Activated B cell treated with CpG ODN at 0.5 μM for 24 hours (primary cell): ENCODE measurements around the gene GRIK4. TPM values are rescaled to one million over a fixed set of nuclear protein-coding genes. Genes with fewer than 3 reads are reported as not detected.

Experiments
- ATAC-seq: fragments of 200-7000 bp; cut with Tn5 transposase; one replicate; pipeline ENCODE4 v1.10.0; 2021; ENCODE audit warnings: low read depth, mild to moderate bottlenecking, moderate library complexity
- CTCF ChIA-PET: fragments of 350-600 bp; sonication (Branson Sonifier 250); formaldehyde crosslinking; loops from one replicate; lab custom pipeline; 2021; ENCODE audit warnings: antibody characterized with exemption; lab: Charles Lee
- POLR2A ChIA-PET: fragments of 350-600 bp; sonication (Branson Sonifier 250); formaldehyde crosslinking; loops from one replicate; lab custom pipeline; 2021; ENCODE audit warnings: antibody characterized with exemption; lab: Charles Lee
- DNase-seq: peaks from one replicate; pipeline ENCODE4 v3.0.0; 2022
- H3K27ac Mint-ChIP-seq: one replicate; pipeline ENCODE4 v1.8.0; 2020; ENCODE audit warnings: mixed read lengths
- H3K27me3 Mint-ChIP-seq: one replicate; pipeline ENCODE4 v1.8.0; 2021; ENCODE audit warnings: mixed read lengths
- H3K36me3 Mint-ChIP-seq: one replicate; pipeline ENCODE4 v1.8.0; 2021; ENCODE audit warnings: low read depth, mixed read lengths
- H3K4me1 Mint-ChIP-seq: one replicate; pipeline ENCODE4 v1.8.0; 2021; ENCODE audit warnings: mixed read lengths
- H3K4me3 Mint-ChIP-seq: one replicate; pipeline ENCODE4 v1.8.0; 2020; ENCODE audit warnings: mild to moderate bottlenecking, mixed read lengths
- H3K9me3 Mint-ChIP-seq: one replicate; pipeline ENCODE4 v1.8.0; 2020; ENCODE audit warnings: mixed read lengths
- intact Hi-C: fragments of 100-400 bp; cut with micrococcal nuclease; formaldehyde crosslinking; loops from one replicate; pipeline ENCODE4 v1.15.1; 2024
- total RNA-seq: library from RNA; stranded (reverse); gene quantifications from 2 replicates; pipeline ENCODE4 v1.2.3, GENCODE V29; 2022
- TF ChIP-seq, protein P1 (sequence below): fragments of 200-600 bp; IDR thresholded peaks from one replicate; pipeline ENCODE4 v1.8.0; 2022; ENCODE audit warnings: antibody characterized with exemption, mild to moderate bottlenecking

GRIK4 gene
- total RNA-seq, 1 donor from 2014 or later = not detected

DNA sequence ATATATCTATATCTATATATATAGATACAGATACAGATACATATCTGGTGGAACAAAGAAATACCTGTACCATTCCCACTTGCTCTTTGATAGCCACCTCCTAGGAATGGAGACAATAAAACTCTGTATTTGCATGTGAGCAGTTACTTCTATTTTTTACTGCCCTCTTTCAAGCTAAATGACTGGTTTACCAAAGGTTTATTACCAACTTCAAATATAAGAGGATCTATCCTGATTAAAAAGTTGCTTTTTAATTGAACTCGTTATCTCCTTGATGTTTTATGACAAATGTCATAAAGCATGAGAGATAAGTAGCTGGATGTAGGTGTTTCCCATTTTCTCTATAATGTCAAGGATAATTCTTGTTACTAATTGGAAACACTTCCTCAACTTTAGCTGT is 21.7 kb upstream of the GRIK4 start:
- Mint-ChIP-seq H3K27ac (no peak overlapping the region), H3K36me3 (peaks cover 11% of the 10 kb centered on the region), H3K4me3 (no peak overlapping the region), H3K4me1 (no peaks in the 10 kb centered on the region), H3K27me3 (no peaks in the 10 kb centered on the region), H3K9me3 (no peaks in the 10 kb centered on the region)
- TF ChIP-seq, protein P1, sequence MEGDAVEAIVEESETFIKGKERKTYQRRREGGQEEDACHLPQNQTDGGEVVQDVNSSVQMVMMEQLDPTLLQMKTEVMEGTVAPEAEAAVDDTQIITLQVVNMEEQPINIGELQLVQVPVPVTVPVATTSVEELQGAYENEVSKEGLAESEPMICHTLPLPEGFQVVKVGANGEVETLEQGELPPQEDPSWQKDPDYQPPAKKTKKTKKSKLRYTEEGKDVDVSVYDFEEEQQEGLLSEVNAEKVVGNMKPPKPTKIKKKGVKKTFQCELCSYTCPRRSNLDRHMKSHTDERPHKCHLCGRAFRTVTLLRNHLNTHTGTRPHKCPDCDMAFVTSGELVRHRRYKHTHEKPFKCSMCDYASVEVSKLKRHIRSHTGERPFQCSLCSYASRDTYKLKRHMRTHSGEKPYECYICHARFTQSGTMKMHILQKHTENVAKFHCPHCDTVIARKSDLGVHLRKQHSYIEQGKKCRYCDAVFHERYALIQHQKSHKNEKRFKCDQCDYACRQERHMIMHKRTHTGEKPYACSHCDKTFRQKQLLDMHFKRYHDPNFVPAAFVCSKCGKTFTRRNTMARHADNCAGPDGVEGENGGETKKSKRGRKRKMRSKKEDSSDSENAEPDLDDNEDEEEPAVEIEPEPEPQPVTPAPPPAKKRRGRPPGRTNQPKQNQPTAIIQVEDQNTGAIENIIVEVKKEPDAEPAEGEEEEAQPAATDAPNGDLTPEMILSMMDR = no peak
- ChIA-PET CTCF (no interaction called here), POLR2A (no interaction called here)
- DNase-seq (no peak), ATAC-seq (no peak)
- intact Hi-C loops = no loop called here

DNA sequence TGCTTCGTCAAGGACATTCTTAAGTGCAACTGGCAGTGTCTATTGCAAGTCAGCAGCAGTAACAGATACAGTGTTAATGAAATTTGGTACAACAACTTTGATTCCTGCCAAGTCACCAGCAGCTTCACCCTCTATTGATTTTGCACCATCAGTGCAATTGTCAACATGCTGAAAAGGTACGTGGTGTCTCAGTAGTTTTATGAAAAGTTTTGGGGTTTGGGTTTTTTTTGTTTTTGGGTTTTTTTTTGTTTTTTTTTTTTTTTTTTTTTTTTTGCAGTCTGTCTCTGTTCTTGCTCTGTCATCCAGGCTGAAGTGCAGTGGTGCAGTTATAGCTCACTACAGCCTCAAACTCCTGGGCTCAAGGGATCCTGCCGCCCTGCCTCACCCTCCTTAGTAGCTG is 19.1 kb upstream of the GRIK4 start:
- ATAC-seq (no peak), DNase-seq (no peak)
- Mint-ChIP-seq H3K9me3 (no peaks in the 10 kb centered on the region), H3K27me3 (peaks cover 4% of the 10 kb centered on the region), H3K36me3 (no peaks in the 10 kb centered on the region), H3K4me1 (no peaks in the 10 kb centered on the region), H3K4me3 (no peak overlapping the region), H3K27ac (no peak overlapping the region)
- TF ChIP-seq, protein P1 = no peak
- intact Hi-C loops = no loop called here
- CTCF ChIA-PET = no interaction called here
- POLR2A ChIA-PET = no interaction called here

DNA sequence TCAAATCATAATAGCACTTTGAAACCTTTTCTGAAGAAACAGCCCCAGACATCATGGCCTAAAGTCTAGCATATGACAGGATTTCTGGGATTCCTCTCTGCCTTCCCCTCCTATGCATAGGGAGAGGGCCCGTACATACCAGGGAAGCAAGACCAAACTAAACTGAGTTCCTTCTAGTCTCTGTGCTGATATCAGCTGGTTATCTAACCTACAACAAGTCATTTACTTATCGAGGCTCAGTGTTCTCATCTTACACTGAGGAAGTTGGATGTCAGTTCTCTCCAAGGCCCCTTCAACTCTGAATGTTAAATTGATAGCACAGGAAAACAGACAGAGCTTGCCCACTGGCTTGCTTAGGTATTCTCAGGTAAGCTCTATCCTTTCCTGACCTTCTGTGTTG is 17.0 kb upstream of the GRIK4 start:
- Mint-ChIP-seq H3K4me1 (no peaks in the 10 kb centered on the region), H3K36me3 (no peaks in the 10 kb centered on the region), H3K4me3 (no peak overlapping the region), H3K9me3 (no peaks in the 10 kb centered on the region), H3K27ac (no peak overlapping the region), H3K27me3 (peaks cover 7% of the 10 kb centered on the region)
- DNase-seq (no peak), ATAC-seq (no peak)
- intact Hi-C loops = no loop called here
- TF ChIP-seq, protein P1 = no peak
- ChIA-PET CTCF (no interaction called here), POLR2A (no interaction called here)

DNA sequence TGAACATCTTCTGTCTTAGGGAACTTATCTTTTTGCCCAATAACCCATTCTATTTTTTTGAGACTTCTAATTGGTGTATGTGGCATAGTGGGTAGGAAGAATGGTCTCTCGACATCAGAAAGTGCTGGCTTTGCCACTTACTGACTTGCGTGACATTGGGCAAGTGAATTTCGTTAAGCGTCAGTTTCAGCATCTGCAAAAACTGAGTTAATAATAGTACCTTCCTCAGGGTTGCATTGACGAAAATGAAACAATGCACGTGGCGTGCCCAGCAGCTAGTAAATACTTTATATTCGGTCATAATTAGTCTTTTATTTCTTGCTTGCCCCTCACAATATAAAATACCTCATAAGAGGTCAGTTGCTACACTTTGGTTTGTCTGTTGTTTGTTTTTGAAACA is 12.5 kb upstream of the GRIK4 start:
- TF ChIP-seq, protein P1 = no peak
- no peaks in the 10 kb centered on the region for H3K4me1 Mint-ChIP-seq
- no peak for DNase-seq
- POLR2A ChIA-PET = interaction anchor here (0.7 kb wide), 1 partner anchor 29 kb away, joined by 3 read pairs; no protein-coding TSS in a partner anchor
- H3K27me3 Mint-ChIP-seq = peaks cover 27% of the 10 kb centered on the region
- CTCF ChIA-PET = no interaction called here
- H3K4me3 Mint-ChIP-seq = no peak overlapping the region
- ATAC-seq = no peak
- no peaks in the 10 kb centered on the region for H3K36me3 Mint-ChIP-seq
- H3K27ac Mint-ChIP-seq = no peak overlapping the region
- H3K9me3 Mint-ChIP-seq = no peaks in the 10 kb centered on the region
- intact Hi-C loops = no loop called here

DNA sequence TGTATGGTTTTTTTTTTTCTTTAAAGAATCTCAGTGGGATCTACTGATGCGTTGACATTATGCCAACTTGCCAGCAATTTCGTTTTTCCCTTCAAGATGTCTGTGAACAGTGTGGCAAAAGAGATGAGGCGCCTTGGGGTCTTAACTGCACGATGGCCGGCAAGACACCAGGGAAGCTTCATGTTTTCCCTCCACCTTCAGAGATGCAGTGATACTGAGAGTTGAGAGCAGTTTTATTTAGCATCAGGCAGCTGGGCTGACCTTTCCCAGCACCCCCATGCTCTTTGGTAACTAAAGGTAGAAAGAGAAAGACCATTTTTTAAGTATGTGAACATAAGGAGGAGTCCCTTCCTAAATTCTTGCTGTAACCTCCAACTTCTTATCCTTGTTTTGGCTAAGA is 11.7 kb upstream of the GRIK4 start:
- Mint-ChIP-seq H3K36me3 (no peaks in the 10 kb centered on the region), H3K4me3 (no peak overlapping the region), H3K27me3 (peaks cover 30% of the 10 kb centered on the region), H3K4me1 (no peaks in the 10 kb centered on the region), H3K9me3 (no peaks in the 10 kb centered on the region), H3K27ac (no peak overlapping the region)
- DNase-seq = no peak
- intact Hi-C loops = no loop called here
- CTCF ChIA-PET = no interaction called here
- POLR2A ChIA-PET = interaction anchor here (0.7 kb wide), 1 partner anchor 30 kb away, joined by 3 read pairs; no protein-coding TSS in a partner anchor
- no peak for ATAC-seq
- TF ChIP-seq, protein P1 = no peak
